Activated CD8-positive, alpha-beta memory T cell treated with anti-CD3 and anti-CD28 coated beads for 48 hours (primary cell): ENCODE measurements around the gene CYP26B1.

Source experiments
- DNase-seq, 3 experiments: peaks; one replicate each; pipeline ENCODE4 v3.0.0-alpha.2; 2020; ENCODE audit warnings: low read depth in 2 of 3, low spot score in 2 of 3

CYP26B1 gene

DNA sequence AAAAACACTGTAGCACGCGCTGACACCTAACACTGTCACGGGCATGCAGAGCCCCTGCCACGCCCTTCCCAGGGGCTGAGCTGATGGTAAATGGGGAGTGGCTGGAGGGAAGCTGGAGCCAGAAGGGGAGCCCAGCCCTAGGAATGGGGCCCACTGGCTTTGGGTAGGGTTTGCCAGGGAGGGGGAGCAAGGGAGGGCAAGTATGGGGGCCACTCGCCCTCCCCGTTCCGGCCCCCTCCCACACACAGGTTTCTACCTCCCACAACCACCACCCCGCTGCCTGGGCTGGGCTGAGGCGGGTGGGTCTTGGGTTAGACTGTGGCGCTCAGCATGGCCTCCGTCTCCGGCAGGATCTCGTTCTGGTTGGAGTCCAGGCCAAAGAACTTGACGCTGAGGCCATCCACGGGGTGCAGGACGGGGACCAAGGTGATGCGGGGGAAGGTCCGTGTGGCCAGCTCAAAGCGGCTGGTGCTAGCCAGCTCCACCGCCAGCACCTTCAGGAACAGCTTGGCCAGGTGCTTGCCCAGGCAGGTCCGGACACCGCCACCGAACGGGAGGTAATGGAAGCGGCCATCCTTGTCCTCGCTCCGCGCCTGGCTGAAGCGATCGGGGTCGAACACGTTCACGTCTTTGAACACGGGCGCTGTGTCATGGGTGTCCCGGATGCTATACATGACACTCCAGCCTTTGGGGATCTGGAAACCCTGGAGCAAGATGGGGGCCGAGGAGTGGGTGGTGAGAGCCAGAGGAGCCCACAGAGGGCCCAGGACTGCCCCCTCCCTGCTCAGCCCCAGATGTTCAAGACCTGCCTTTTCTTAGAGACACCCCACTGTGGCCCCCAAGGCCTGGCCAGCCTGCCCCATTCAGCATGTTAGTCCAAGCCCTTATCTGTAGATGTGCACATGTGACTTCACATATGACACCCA is 15.5 kb downstream of the CYP26B1 start:
- DNase-seq, result no peak

DNA sequence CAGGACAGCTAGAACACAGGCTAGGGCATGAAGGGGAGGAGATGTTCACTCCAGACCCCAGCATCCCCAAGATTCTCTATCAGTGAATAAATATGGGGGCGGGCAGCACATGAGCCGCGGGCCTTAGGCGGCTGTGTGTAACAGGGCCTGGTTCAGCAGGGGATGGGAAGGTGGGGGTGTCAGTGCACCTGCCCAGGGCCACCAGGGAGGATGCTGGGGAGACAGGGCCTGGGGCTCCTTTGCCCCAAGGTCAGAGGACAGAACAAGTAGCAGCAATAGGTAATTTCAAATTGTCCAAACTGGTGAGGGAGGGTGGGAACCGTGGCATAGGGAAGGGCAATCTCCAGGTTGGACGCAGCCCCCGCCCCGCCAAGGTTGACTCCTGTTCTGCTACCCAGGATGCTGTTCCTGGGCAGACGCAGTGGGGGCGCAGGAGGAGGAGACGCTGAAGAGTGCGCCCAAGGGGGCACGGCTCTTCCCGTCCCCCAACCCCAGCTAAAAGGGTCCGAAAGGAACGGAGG is 16.2 kb downstream of the CYP26B1 start:
- no peak for DNase-seq

GRCh38 chr2:72130659-72131360 is 16.9 kb downstream of the CYP26B1 start:
- DNase-seq, result no peak

GRCh38 chr2:72129681-72130340 is 17.9 kb downstream of the CYP26B1 start:
- DNase-seq, result no peak

- no peak for DNase-seq
Measured at GRCh38 chr2:72128843-72129227, 18.8 kb downstream of the CYP26B1 start.

- DNase-seq, result no peak
Measured at GRCh38 chr2:72128059-72128842, 19.4 kb downstream of the CYP26B1 start.

- DNase-seq, result no peak
Measured at GRCh38 chr2:72127401-72128058, 20.1 kb downstream of the CYP26B1 start.

DNA sequence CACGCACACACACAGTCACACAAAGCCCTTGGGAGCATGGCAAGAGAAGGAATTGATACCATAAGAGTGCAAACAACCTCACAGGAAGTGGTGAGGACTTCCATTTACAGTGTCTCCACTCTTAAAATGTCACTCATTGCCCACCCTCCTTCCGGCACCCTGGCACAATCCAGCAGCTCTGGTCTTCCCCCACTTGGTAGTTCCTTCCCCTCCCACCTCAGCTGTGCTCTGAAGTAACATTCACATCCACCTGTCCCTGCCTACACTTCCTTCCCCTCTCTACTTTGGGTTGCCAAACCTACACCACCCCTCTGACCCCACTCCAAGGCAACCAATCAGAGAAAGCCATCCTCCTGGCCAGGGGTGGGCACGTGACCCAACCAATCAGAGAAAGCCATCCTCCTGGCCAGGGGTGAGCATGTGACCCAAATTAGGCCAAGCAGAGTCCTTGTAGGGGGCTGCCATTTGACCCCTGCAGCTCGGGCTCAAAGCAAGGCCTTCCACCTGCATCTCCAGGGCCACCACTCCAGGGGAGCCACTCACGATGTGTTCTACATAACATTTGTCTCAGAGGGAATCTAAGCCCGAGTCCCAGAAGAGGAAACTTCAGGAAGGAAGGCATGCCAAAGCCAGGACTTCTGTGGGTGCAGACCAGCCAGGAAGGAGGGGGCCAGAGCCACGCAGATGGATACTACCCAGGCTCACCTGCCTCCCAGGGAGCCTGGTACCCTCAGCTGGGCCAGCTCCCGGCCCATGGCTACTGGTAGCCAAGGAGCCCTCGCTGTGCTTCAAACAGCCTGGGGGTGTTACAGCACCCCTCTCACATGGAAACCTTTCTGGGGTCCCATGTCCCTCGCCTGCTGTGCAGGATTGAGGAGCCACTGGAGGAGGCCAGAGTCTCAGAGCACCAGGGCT is 21.2 kb downstream of the CYP26B1 start:
- DNase-seq, result no peak

DNA sequence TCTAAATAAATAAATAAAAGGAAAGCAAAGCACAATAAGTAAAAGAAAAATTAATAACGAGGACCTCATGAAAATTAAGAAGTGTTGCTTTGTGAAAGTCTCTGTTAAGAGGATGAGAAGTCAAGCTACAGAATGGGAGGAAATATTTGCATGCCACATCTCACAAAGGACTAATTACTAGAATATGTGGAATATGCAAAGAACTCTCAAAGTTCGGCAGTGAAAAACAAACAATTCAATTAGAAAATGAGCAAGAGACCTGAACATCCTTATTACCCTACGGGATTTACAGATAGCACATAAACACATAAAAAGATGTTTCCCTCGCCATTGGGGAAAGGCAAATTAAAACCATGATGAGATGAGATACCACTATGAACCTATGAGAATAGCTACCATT is 23.3 kb downstream of the CYP26B1 start:
- DNase-seq, result no peak

DNA sequence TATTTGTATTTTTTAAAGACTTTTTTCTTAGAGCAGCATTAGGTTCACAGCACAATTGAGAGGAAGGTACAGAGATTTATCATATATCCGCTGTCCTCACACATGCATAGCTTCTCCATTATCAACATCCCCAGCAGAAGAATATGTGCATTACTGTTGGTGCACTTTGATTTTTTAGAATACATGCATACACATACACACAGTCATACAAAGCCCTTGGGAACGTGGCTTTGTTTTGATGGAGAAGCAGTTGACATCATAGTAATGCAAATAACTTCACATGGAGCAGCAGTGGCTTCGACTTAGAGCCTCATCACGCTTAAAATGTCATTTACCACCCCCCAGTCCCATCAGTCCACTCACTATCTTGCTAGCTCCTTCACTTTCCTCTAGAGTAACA is 26.5 kb downstream of the CYP26B1 start:
- DNase-seq, result no peak

DNA sequence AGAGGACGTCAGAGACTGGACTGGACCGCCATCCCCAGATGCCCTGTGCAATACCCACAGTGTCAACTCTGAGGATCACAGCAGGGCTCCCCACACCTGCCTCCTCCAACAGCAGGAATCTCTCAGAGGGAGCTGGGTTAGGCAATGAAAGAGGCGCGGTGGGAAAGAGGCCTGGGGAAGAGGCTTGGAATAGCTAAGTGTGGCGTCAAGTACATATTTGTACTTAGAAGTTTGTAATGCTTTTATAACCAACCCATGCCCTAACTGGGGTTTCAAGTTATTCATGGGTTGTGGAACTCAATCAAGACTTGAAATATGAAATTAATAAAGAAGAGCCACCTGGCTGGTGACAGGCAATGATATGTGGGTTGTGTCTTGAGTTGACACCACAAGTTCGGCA is 28.7 kb downstream of the CYP26B1 start:
- no peak for DNase-seq

DNA sequence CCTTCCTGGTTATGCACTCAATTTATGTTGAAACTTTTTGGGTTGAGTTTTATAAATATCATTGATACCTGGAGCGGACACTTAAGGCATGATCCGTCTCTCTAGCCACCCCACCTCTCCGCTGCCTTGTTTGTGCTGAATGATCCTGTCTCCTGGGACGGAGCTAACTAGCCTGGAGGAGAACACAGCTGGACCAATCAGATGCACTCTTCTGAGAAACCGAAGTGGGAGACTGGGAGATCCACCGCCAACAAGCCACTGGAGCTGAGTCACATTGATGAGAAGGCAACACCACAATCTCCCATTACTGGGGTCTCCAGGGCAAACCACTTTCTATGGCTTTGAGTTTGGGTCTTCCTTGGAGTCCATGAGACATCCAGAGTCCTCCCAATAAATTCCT is 29.3 kb downstream of the CYP26B1 start:
- DNase-seq, result no peak

DNA sequence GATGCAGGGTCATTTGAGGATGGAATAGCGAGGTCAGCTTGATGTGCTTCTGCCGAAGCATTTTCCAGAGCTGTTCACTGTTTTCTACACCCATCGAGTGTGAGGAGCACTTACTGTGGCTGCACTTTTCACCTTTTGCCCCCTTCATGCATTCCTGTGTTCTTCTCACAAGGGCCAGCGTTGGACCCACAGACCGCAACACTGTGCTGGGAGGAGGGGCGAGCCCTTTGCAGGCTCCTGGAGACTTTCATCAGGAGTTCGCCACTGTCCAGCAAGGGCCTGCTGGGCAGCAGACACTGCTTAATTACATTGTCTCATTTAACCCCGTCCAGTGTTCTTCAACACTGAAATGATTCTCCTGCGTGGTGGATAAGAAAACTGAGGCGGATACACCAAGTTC is 29.9 kb downstream of the CYP26B1 start:
- no peak for DNase-seq

DNA sequence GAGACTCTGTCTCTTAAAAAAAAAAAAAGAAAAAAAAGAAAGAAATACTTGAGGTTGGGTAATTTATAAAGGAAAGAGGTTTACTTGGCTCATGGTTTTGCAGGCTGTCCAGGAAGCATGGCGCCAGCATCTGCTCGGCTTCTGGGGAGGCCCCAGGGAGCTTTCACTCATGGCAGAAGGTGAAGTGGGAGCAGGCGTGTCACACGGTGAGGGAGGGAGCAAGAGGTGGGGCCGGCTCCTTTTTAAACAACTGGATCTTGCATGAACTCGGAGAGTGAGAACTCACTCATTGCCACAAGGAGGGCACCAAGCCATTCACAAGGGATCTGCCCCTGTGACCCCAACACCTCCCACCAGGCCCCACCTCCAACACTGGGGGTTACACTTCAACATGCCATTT is 30.6 kb downstream of the CYP26B1 start:
- DNase-seq, result no peak

DNA sequence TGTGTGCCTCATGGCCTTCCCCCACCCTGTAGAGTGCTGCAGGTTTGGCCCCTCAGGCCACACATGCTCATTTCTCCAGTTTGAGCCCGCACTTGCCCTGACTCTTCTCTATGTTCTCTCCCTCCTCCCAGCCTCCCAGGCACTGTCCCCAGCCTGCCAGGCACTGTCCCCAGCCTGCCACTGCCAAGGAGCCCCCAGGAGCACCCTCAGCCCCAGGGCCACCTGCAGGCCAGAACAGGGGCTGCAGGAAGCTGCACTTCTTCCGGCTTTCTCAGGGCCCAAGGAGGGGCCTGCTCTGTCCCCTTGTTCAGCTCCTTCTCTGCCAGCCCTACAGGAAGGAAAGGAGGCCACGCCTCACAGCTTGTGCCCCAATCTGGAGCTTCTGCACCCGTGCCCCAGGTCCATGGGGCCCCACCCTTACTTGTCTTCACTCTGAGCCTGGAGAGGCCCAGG is 31.6 kb downstream of the CYP26B1 start:
- DNase-seq, result no peak

GRCh38 chr2:72115110-72116080 is 32.3 kb downstream of the CYP26B1 start:
- DNase-seq, result no peak

- no peak for DNase-seq
Measured at GRCh38 chr2:72114693-72115051, 33.0 kb downstream of the CYP26B1 start.
